ENCODE measurements around the gene CCDC127. TPM values are rescaled to one million over a fixed set of nuclear protein-coding genes. Genes with fewer than 3 reads are reported as not detected.

The CCDC127 gene
- total RNA-seq, 2 donors from 2014 or later, result 2.7 to 7.8 TPM

DNA sequence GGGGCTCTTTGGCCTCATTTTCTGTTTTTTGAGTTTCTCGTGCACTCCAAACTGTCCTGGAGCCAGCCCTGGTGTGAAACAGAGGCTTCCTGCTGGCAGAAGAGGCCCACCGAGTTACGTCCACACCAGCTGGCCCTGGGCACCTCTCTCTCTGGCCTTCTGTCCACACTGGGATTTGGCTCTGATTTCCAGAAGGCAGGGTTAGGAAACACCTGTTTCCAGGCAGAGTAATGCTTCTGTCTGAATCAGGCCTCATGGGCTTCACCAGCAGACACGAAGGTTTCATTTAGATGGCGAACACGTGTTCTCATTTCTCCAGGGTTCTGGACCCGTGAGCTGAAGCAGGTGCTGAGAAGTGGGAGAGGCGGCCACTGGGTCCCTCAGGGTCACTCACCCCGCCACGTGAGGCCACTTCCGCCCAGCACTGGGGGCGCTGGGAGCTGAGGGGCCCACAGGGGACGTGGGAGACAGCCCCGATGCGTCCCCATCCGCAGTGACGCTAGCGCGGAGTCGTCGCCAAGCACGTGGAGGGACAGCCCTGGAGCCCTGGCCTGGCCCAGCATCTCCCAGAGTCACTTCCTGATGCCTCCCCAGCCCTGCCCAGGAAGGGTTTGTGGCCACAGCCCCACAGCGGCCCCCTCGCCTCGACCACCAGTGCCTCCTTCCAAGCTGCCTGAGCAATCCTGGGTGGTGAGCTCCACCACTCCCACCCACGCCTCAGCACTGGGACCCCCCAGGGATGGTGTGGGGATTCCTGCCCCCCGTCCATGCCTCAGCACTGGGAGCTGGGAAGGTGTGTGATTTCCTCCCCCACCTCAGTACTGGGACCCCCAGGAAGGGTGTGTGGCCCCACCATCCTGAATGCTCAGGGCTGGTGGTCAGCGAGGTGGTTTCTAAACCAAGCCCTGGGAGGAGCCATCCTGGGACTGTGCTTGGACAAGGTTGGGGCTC, 31.6 kb downstream of the CCDC127 start:
- TF ChIP-seq, protein P1, sequence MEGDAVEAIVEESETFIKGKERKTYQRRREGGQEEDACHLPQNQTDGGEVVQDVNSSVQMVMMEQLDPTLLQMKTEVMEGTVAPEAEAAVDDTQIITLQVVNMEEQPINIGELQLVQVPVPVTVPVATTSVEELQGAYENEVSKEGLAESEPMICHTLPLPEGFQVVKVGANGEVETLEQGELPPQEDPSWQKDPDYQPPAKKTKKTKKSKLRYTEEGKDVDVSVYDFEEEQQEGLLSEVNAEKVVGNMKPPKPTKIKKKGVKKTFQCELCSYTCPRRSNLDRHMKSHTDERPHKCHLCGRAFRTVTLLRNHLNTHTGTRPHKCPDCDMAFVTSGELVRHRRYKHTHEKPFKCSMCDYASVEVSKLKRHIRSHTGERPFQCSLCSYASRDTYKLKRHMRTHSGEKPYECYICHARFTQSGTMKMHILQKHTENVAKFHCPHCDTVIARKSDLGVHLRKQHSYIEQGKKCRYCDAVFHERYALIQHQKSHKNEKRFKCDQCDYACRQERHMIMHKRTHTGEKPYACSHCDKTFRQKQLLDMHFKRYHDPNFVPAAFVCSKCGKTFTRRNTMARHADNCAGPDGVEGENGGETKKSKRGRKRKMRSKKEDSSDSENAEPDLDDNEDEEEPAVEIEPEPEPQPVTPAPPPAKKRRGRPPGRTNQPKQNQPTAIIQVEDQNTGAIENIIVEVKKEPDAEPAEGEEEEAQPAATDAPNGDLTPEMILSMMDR (IDR thresholded peaks at IDR 0.05), result no peak
- DNase-seq (ENCODE audit: low spot score) (no peak), ATAC-seq (ENCODE audit: insufficient number of reproducible peaks, low FRiP score, low read depth) (no peak)
- peaks cover 4 to 22% of the 10 kb centered on the region in 2 donors for H3K4me1 ChIP-seq (ENCODE audit: control insufficient read depth in 1 of 2, low read depth in 2 of 2)
- no peak overlapping the region for H3K27ac ChIP-seq
- H3K27me3 ChIP-seq (replicated peaks; ENCODE audit: insufficient read depth), result no peaks in the 10 kb centered on the region
- no peaks in the 10 kb centered on the region for H3K9me3 ChIP-seq
- no peak overlapping the region for H3K4me3 ChIP-seq
- no peaks in the 10 kb centered on the region for H3K36me3 ChIP-seq

DNA sequence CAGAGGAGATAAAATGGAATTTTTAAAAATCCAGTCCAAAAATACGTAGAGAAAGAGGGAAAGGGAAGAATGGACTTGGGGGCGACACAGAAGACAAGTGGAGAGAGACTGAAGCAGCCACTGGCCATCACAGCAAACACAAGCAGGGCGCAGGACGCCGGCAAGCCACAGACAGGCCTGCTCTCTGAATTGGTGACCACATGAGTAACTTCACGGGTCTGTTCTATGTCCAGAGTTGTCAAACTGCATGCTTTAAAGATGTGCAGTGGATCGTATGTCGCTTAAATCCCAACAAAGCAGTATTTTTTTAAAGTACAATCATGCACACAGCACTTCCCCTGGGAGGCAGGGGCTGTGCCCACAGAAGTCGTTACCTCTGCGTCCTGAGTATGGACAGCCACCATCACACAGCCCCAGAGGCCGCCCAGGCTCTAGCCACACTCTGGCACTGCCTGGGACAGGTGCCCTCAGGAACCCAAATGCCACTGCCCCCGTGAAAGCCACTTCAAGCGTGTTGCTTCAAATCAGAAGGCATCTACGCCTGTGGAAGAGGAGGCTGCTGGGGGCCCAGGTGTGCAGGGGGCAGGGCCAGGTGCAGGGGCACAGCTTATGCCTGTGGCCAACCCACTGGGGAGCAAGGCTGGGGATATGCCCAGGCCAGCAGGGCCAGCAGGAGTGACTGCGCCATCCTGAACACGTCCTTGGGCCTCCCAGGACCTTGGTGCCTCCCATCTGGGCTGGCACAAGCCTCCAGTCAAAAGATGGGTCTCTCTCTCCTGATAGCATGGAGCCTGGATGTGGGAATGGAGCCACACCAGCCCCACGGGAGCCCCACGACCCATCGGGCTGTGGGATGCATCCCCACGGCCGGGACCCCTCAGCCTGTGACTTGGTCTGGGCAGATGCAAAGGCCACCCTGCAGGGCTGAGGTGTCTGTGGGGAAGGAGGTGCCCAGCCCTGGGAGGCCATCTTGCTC, 32.6 kb downstream of the CCDC127 start:
- H3K27ac ChIP-seq, result no peak overlapping the region
- TF ChIP-seq, protein P1 (IDR thresholded peaks at IDR 0.05), result no peak
- DNase-seq (ENCODE audit: low spot score) (no peak), ATAC-seq (ENCODE audit: insufficient number of reproducible peaks, low FRiP score, low read depth) (no peak)
- H3K27me3 ChIP-seq (replicated peaks; ENCODE audit: insufficient read depth), result no peaks in the 10 kb centered on the region
- peaks cover 0 to 12% of the 10 kb centered on the region in 2 donors for H3K4me1 ChIP-seq (ENCODE audit: control insufficient read depth in 1 of 2, low read depth in 2 of 2)
- no peaks in the 10 kb centered on the region for H3K9me3 ChIP-seq
- no peaks in the 10 kb centered on the region for H3K36me3 ChIP-seq
- H3K4me3 ChIP-seq, result no peak overlapping the region

DNA sequence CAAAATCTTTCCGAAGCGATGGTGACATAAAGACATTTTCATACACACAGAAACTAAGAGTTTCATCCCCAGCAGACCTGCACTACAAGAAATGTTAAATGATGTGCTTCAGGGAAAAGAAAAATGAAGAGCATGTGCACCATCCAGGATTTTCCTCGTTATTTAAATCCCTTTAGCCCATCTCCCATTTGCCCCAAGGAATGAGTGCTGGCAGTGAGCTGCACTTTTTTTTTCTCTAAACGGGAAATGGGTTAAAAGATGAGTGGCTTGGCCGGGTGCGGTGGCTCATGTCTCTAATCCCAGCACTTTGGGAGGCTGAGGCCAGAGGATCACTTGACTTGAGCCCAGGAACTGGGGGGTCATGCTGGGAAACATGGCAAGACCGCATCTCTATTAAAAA, 33.5 kb downstream of the CCDC127 start:
- TF ChIP-seq, protein P1 (IDR thresholded peaks at IDR 0.05), result no peak
- Histone ChIP-seq H3K4me1 (ENCODE audit: control insufficient read depth in 1 of 2, low read depth in 2 of 2) (peaks cover 0 to 9% of the 10 kb centered on the region in 2 donors), H3K27me3 (replicated peaks; ENCODE audit: insufficient read depth) (no peaks in the 10 kb centered on the region), H3K4me3 (no peak overlapping the region), H3K9me3 (no peaks in the 10 kb centered on the region), H3K36me3 (no peaks in the 10 kb centered on the region), H3K27ac (no peak overlapping the region)
- DNase-seq (ENCODE audit: low spot score), result no peak
- no peak for ATAC-seq (ENCODE audit: insufficient number of reproducible peaks, low FRiP score, low read depth)

- DNase-seq (ENCODE audit: low spot score) (no peak), ATAC-seq (ENCODE audit: insufficient number of reproducible peaks, low FRiP score, low read depth) (no peak)
- H3K27me3 ChIP-seq (replicated peaks; ENCODE audit: insufficient read depth), result no peaks in the 10 kb centered on the region
- H3K9me3 ChIP-seq, result no peaks in the 10 kb centered on the region
- H3K36me3 ChIP-seq, result no peaks in the 10 kb centered on the region
- TF ChIP-seq, protein P1 (IDR thresholded peaks at IDR 0.05), result no peak
- no peaks in the 10 kb centered on the region for H3K4me1 ChIP-seq (ENCODE audit: control insufficient read depth in 1 of 2, low read depth in 2 of 2)
- H3K27ac ChIP-seq, result no peak overlapping the region
- H3K4me3 ChIP-seq, result no peak overlapping the region
Measured at GRCh38 chr5:182126-182525, 35.8 kb downstream of the CCDC127 start.

GRCh38 chr5:181566-181965, 36.4 kb downstream of the CCDC127 start:
- H3K36me3 ChIP-seq, result no peaks in the 10 kb centered on the region
- no peaks in the 10 kb centered on the region for H3K4me1 ChIP-seq (ENCODE audit: control insufficient read depth in 1 of 2, low read depth in 2 of 2)
- H3K27ac ChIP-seq, result no peak overlapping the region
- H3K4me3 ChIP-seq, result no peak overlapping the region
- no peaks in the 10 kb centered on the region for H3K9me3 ChIP-seq
- DNase-seq (ENCODE audit: low spot score) (no peak), ATAC-seq (ENCODE audit: insufficient number of reproducible peaks, low FRiP score, low read depth) (no peak)
- TF ChIP-seq, protein P1 (IDR thresholded peaks at IDR 0.05), result no peak
- no peaks in the 10 kb centered on the region for H3K27me3 ChIP-seq (replicated peaks; ENCODE audit: insufficient read depth)
